GM10266 (cell line): Measurements from ENCODE around the gene REM1.
"Not testable (repeated sequence)": the region's sequence is repeated elsewhere in the genome, so short reads cannot be mapped to it uniquely, and the experiment has no call there.

ENCODE experiments used
- DNase-seq: peaks from one replicate; pipeline ENCODE4 v3.0.0; 2012; ENCODE audit errors: extremely low spot score
- CTCF ChIP-seq: IDR thresholded peaks from 2 replicates; pipeline ENCODE4 v1.5.1; 2012; ENCODE audit warnings: mild to moderate bottlenecking, low read depth; ENCODE audit not compliant: control insufficient read depth, insufficient read depth; ENCODE audit errors: missing control alignments

REM1 gene

GRCh38 chr20:31517373-31517772 lies 42.3 kb downstream of the REM1 start:
- no peak for DNase-seq
- no peak for TF ChIP-seq CTCF

GRCh38 chr20:31521267-31521666 lies 46.2 kb downstream of the REM1 start:
- DNase-seq, result not testable (repeated sequence)

- no peak for TF ChIP-seq CTCF
- DNase-seq, result no peak
Measured at GRCh38 chr20:31522731-31523130, 47.6 kb downstream of the REM1 start.

GRCh38 chr20:31523361-31524283 lies 48.5 kb downstream of the REM1 start:
- no peak for DNase-seq
- TF ChIP-seq CTCF, result no peak

- no peak for TF ChIP-seq CTCF
- no peak for DNase-seq
Measured at GRCh38 chr20:31527266-31527665, 52.2 kb downstream of the REM1 start.
